Head of caudate nucleus (tissue), 42 donors: ENCODE measurements around the gene KCNA4.
"Not testable (repeated sequence)": the region's sequence is repeated elsewhere in the genome, so short reads cannot be mapped to it uniquely, and the experiment has no call there.

Source experiments
- DNase-seq, 42 donors: peaks; one replicate each; pipeline versions ENCODE4 v3.0.0 to v3.0.0-alpha.2; 2020 to 2021; ENCODE audit warnings: mixed read lengths in 7 of 42
- intact Hi-C: fragments of 100-400 bp; cut with DNase I; formaldehyde crosslinking; loops from one replicate; pipeline ENCODE4 v1.15.0; 2022

The KCNA4 gene

DNA sequence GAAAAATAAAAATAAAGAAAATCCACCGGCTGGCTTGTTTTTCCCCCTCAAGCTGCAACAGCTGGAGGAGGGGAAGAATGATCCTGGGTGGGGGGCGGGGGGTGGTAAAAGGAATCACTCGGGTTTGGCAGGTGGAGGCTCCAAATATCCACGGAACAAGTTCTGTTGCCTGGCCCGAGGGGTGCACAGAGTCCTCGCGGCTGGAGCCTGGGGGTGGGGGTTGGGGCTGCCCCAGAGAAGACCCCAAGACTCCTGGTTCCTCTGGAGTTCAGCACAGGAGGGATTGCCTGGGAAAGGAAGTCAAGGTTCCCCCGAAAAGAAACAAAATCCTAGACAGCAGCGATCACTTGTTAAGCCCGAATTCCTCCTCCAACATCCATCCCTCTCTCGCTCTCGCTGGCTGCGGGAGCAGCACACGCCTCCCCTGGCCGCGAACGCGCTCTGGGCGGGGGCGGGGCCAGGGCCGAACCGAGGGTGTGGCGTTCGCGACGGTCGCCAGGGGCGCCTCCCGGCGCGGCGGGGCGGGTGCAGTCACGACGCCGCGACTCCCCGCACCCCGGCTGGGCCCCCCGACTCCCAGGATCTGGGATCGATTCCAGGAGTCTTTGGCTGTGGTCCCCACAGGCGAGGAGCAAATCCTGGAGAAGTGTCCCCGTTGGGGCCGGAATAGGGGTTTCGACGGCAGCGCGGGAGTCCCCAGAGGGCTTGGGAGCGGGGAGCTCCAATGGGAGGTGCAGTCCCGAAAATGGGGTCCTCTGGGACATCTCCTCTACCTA is at the start of gene KCNA4:
TSS of gene KCNA4 (minus strand) at position 443 of the 776 bp plus-strand sequence. CDS start 4,352 bp downstream, outside the sequence.
- intact Hi-C loops: no loop called here
- DNase-seq: peak in 33 of 42 donors; percentile 25 to 73 (median 57)

DNA sequence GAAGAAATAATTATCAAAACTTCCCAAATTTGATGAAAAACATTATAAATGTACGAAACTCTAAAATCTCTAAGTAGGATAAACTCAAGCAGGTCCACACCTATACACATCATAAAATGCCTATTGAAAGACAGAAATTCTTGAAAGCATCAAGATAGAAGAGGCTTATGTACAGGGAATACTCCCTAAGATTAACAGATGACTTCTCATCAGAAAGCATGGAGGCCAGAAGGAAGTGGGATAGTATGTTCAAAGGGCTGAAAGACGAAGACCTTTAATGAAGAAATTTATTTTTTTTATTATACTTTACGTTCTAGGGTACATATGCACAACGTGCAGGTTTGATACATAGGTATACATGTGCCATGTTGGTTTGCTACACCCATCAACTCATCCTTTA is 45.3 kb upstream of the KCNA4 start:
- DNase-seq: no peak
- intact Hi-C loops: no loop called here

DNA sequence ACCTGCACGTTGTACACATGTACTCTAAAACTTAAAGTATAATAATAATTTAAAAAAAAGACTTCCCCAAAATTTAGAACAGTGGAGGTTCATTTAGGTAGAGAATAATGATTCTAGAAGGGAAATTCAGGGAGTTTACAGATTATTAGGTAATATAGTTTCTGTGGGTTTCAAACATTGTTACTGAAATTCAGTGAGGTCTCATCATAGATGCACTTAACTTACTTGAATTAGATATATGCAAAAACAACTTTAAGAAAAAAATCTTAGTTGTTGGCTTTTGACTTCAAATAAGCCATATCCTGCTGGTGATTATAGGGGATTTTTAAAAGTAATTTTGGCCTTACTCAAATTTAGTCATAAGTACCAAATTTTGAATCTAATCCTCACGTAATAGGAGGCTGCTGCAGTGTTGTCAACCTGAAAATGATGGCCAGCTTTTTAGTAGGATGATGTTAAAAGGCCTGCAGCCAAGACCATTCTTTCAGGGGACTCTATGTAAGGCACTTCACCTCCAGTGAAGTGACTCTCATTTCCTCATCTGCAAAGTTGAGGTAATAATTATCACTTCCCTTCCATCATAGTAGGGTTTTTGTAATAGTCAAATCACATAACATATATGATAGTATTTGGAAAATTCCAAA is 42.5 kb upstream of the KCNA4 start:
- DNase-seq: no peak
- intact Hi-C loops: no loop called here

DNA sequence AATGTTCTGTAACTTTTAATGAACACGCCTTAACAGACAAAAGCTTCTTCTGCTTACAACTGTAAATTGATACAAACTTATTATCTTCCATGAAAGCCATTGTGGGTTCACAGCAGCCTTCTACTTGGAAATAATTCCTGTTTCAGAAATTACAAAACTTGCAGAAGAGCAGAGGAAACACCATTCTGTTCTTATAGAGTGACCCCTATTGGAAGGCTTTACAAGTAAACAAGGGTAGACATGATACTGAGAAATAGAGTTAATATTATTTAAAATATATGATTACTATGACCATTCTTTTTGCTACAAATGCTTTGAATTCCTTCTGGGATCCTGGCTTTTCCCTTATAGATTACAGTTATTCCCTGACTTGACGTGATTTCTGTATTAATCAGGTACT is 32.4 kb upstream of the KCNA4 start:
- no peak for DNase-seq
- intact Hi-C loops: no loop called here

- no peak for DNase-seq
- intact Hi-C loops: no loop called here
Measured at GRCh38 chr11:30046578-30046945, 29.7 kb upstream of the KCNA4 start.

DNA sequence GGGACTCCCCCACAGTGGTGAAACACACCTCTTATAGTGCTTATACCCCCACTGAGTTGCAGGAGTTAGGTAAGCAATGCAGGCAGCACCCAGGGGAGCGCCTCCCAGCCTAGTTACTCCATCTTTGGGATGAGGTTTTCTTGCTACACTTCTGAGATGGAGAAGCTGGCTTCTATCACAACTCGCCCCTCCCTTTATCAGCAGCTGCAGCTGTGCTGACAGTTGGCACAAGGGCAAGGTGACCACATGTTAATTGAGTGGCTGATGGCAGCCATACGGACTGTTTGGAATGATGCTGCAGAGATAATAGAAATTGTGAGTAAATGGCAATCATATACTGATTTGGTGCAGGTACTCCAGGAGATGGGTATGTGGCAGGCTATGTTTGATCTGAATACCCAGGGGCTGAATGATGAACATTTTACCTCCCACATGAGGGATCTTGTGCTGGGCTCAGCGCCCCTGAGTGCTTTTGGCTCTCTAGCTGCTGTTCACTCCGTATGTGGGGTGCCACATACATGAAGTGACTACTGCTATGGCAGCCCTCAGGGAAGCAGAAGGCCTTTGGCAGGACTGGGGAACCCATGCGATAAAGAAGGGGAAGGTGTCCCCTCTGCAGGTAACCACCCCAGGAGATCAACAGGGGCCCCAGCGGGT is 29.2 kb upstream of the KCNA4 start:
- intact Hi-C loops: no loop called here
- no peak for DNase-seq

DNA sequence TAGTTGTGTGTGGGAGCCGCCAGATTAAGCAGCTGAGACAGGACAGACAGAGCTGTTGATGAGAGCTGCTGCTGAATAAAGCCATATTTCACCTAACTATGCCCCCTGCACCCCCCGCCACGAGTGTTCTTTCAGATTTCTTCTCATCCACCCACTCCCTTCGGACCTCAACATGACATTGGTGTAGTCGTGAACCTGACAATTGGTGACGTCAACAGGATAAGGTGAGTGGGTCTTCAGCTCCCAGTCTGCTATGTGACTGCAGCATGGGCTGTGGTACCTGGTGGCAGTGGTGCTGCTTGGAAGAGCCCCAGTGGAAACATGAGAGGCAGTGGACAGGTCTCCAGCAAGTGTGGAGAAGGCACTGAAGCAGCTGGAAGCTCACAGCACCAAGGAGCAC is 28.3 kb upstream of the KCNA4 start:
- intact Hi-C loops: no loop called here
- DNase-seq: no peak

DNA sequence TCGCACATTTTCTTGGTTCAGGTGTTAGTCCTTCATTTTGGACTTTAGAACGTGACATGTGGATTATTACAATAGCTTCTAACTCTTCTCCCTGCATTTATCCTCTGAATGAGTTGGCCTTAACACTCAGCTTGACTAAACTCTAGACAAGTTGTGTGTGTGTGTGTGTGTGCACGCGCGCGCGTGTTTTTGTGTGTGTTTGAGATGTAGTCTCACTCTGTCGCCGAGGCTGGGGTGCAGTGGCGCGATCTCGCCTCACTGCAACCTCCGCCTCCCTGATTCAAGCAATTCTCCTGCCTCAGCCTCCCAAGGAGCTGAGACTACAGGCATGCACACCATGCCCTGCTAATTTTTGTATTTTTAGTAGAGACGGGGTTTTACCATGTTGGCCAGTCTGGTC is 24.3 kb upstream of the KCNA4 start:
- intact Hi-C loops: no loop called here
- DNase-seq: no peak

- DNase-seq, intact Hi-C loops: not testable (repeated sequence)
Measured at GRCh38 chr11:30034746-30035145, 17.9 kb upstream of the KCNA4 start.

GRCh38 chr11:30034166-30034565 is 17.3 kb upstream of the KCNA4 start:
- DNase-seq, intact Hi-C loops: not testable (repeated sequence)

DNA sequence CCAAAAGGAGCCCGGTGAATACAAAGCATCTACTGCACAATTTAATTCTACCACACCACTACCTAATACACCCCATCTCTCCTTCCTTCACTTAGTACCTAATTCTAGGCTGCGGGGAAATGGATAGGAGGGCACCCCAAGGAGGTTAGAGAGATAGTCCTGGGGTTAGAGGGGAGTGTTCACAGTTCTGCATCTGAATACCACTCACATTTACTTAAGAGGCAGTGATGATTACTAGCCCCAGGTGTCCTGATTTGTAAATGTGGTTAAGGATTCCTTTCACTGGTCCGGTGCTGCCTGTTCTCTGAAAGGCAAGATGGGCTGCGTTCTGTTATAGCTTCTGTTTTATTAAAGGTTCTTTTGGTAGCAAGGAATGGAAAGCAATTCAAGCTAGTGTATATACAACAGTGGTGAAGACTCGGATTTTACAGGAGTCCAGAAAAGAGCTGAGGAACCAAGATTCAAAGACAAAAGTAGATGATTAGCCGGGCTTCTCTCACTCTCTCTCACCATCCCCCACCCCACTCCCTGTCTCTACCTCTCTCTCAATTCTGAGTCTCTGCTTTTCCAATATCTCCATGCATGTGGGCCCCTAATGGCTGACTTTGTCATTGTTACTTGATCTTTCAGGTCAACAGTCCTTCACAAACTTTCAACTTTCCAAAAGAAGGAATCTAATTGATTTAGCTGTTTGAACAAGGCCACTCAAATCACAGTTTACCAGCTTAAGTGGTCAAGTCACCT is 8.7 kb upstream of the KCNA4 start:
- intact Hi-C loops: no loop called here

DNA sequence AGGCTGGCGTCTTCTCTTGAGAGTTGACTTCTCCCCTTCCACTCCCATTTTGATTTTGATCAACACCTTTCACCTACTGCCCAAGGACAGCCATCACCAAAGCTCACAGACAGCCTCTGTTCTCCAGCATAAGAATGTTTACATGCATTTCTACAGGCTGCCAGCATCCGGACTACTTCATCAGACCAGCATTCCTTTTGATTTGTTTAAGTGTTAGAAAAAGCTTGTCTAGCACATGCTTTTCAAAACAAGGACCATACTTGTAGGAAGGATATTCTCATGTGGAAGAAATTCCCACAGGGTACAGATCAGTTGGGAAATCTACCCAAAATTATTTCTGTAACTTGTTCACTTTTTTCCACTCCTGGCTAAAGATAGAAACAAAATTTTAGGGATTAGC is 6.2 kb upstream of the KCNA4 start:
- no peak for DNase-seq

More for the DNA sequence above, 8.7 kb upstream of the KCNA4 start:
- no peak for DNase-seq

DNA sequence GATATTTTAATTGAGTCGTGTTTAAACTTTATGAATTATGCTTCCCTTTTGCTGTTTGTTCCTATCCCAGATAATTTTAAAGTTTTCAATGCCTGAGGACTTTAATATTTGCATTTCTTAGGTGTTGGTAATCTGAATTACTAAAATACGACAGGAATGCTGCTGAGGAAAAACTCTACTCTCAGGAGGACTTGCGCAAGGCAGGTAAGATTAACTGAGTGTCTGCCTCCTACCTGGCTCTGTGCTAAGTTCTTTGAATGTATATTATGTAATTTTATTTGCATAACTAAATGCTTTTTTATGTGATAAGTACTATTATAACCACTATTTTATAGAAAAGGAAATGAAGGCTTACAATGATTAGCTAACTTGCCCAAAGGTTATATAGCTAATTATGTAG is 2.7 kb upstream of the KCNA4 start:
- intact Hi-C loops: no loop called here
- DNase-seq: peak in 5 of 42 donors; percentile 38 to 59 (median 39)

More for the DNA sequence above, 6.2 kb upstream of the KCNA4 start:
- intact Hi-C loops: no loop called here

- intact Hi-C loops: no loop called here
- no peak for DNase-seq
Measured at GRCh38 chr11:30018495-30018894, 1.7 kb upstream of the KCNA4 start.

GRCh38 chr11:30017445-30017895 is 640 bp upstream of the KCNA4 start:
- DNase-seq: peak in 1 of 42 donors; percentile 37
- intact Hi-C loops: no loop called here

GRCh38 chr11:30015725-30016412 is 961 bp downstream of the KCNA4 start:
- intact Hi-C loops: no loop called here

GRCh38 chr11:30012346-30012745 is 4.5 kb downstream of the KCNA4 start:
- no peak for DNase-seq
- intact Hi-C loops: no loop called here

More at GRCh38 chr11:30015725-30016412, 961 bp downstream of the KCNA4 start:
- peak in 24 of 42 donors; percentile 10 to 59 (median 30) for DNase-seq

DNA sequence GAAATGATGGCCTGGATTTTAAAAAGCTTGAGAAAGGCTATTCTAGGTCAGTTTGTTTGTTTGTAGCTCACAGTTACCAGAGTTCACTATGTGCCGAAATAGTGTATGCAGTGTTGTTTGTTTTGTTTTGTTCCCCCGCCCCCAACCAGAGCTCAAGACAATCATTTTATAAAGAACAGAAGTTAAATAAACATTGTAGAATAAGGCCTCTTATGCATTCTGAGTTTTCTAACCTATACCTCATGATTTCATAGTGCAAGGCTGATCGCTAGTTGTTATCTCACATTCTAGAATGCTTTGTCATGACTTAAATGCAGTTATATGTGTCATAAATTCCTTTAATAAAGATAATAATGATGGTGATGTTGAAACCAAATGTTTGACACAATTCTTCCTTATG is 7.8 kb downstream of the KCNA4 start:
- intact Hi-C loops: no loop called here
- DNase-seq: no peak

- intact Hi-C loops: no loop called here
- no peak for DNase-seq
Measured at GRCh38 chr11:30006876-30007275, 10.0 kb downstream of the KCNA4 start.
